ENCODE results near the gene ZBED2. TPM values are rescaled to one million over a fixed set of nuclear protein-coding genes. Genes with fewer than 3 reads are reported as not detected.

ZBED2 gene
- total and polyA plus RNA-seq, 12 donors, result 0.11 TPM; not detected in 11

GRCh38 chr3:111613294-111613693, 18.1 kb upstream of the ZBED2 start:
- H3K9me3 ChIP-seq (replicated peaks in 1 of 3), result no peaks in the 10 kb centered on the region
- intact Hi-C loops (cut with DNase I), result no loop called here
- no peak overlapping the region for H3K27ac ChIP-seq
- WGBS, 4 donors, result 53 to 57% (median 55%) methylated on average over 1 of the region's 1 CpG
- TF ChIP-seq CTCF (IDR thresholded peaks at IDR 0.05) (no peak), POLR2A (IDR thresholded peaks at IDR 0.05) (no peak)
- no peaks in the 10 kb centered on the region for H3K27me3 ChIP-seq
- DNase-seq, result no peak
- no peaks in the 10 kb centered on the region for H3K36me3 ChIP-seq (replicated peaks in 1 of 2)
- H3K4me1 ChIP-seq (replicated peaks in 1 of 2), result no peaks in the 10 kb centered on the region
- no peak overlapping the region for H3K4me3 ChIP-seq

- H3K4me1 ChIP-seq (replicated peaks in 1 of 2), result no peaks in the 10 kb centered on the region
- no peak overlapping the region for H3K4me3 ChIP-seq
- H3K27ac ChIP-seq, result no peak overlapping the region
- TF ChIP-seq POLR2A (IDR thresholded peaks at IDR 0.05), result no peak
- TF ChIP-seq CTCF (IDR thresholded peaks at IDR 0.05), result no peak
- intact Hi-C loops (cut with DNase I), result no loop called here
- H3K36me3 ChIP-seq (replicated peaks in 1 of 2), result no peaks in the 10 kb centered on the region
- DNase-seq, result no peak
- H3K9me3 ChIP-seq (replicated peaks in 1 of 3), result no peaks in the 10 kb centered on the region
- H3K27me3 ChIP-seq, result no peaks in the 10 kb centered on the region
- 65 to 74% (median 73%) methylated on average over 7 to 8 of the region's 8 CpGs for WGBS, 4 donors
Measured at GRCh38 chr3:111610612-111611054, 15.5 kb upstream of the ZBED2 start.

- Histone ChIP-seq H3K27me3 (no peaks in the 10 kb centered on the region), H3K4me3 (no peak overlapping the region), H3K9me3 (replicated peaks in 1 of 3) (no peaks in the 10 kb centered on the region), H3K27ac (no peak overlapping the region), H3K4me1 (replicated peaks in 1 of 2) (no peaks in the 10 kb centered on the region), H3K36me3 (replicated peaks in 1 of 2) (no peaks in the 10 kb centered on the region)
- no peak for DNase-seq
- intact Hi-C loops (cut with DNase I), result no loop called here
- TF ChIP-seq CTCF (IDR thresholded peaks at IDR 0.05) (no peak), POLR2A (IDR thresholded peaks at IDR 0.05) (no peak)
- 48 to 53% (median 49%) methylated on average over 5 of the region's 5 CpGs for WGBS, 4 donors
Measured at GRCh38 chr3:111610189-111610588, 15.0 kb upstream of the ZBED2 start.

GRCh38 chr3:111609700-111610099, 14.6 kb upstream of the ZBED2 start:
- TF ChIP-seq POLR2A (IDR thresholded peaks at IDR 0.05), result no peak
- no peak for TF ChIP-seq CTCF (IDR thresholded peaks at IDR 0.05)
- intact Hi-C loops (cut with DNase I), result no loop called here
- DNase-seq, result no peak
- no peaks in the 10 kb centered on the region for H3K36me3 ChIP-seq (replicated peaks in 1 of 2)
- 65 to 87% (median 74%) methylated on average over 2 of the region's 2 CpGs for WGBS, 4 donors
- H3K4me3 ChIP-seq, result no peak overlapping the region
- H3K27me3 ChIP-seq, result no peaks in the 10 kb centered on the region
- no peak overlapping the region for H3K27ac ChIP-seq
- no peaks in the 10 kb centered on the region for H3K4me1 ChIP-seq (replicated peaks in 1 of 2)
- no peaks in the 10 kb centered on the region for H3K9me3 ChIP-seq (replicated peaks in 1 of 3)
